ENCODE data around the gene MYL7. TPM values are rescaled to one million over a fixed set of nuclear protein-coding genes. Genes with fewer than 3 reads are reported as not detected.

Gene MYL7
- total RNA-seq, 1 donor from 2014 or later = 1.6 TPM

GRCh38 chr7:44187636-44188416 is 46.7 kb upstream of the MYL7 start:
- Histone ChIP-seq H3K4me1 (no peaks in the 10 kb centered on the region), H3K4me3 (no peak overlapping the region), H3K9me3 (peaks cover under 1% of the 10 kb centered on the region), H3K27me3 (ENCODE audit: low read depth) (no peaks in the 10 kb centered on the region), H3K27ac (no peak overlapping the region), H3K36me3 (no peaks in the 10 kb centered on the region)
- no peak for ATAC-seq
- intact Hi-C loops (cut with DNase I) = no loop called here
- DNase-seq = no peak
- TF ChIP-seq CTCF (IDR thresholded peaks at IDR 0.05) = no peak

GRCh38 chr7:44186736-44187135 is 45.6 kb upstream of the MYL7 start:
- no peak overlapping the region for H3K27ac ChIP-seq
- intact Hi-C loops (cut with DNase I) = no loop called here
- H3K36me3 ChIP-seq = no peaks in the 10 kb centered on the region
- H3K4me3 ChIP-seq = no peak overlapping the region
- no peaks in the 10 kb centered on the region for H3K4me1 ChIP-seq
- no peak for DNase-seq
- TF ChIP-seq CTCF (IDR thresholded peaks at IDR 0.05) = no peak
- H3K27me3 ChIP-seq (ENCODE audit: low read depth) = no peaks in the 10 kb centered on the region
- ATAC-seq = no peak
- H3K9me3 ChIP-seq = peaks cover 5% of the 10 kb centered on the region

DNA sequence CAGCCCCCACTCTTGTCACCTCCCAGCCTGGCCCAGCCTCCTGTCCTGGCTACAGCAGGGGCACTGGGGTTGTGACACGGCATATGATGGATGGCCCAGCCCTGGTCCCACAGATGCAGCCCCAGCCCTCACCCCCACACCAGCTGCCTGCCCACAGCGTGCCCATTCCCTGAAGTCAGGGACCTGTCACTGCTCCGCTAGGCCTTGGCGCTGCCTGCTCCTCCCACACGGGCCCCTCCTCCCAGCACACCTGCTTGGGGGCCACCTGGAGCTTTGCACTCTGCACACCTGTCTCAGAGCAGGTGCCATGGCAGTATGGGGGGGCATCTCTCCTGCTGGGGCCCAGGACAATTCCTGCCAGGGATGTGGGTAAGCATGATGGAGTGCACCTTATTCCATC is 44.6 kb upstream of the MYL7 start:
- no peaks in the 10 kb centered on the region for H3K27me3 ChIP-seq (ENCODE audit: low read depth)
- intact Hi-C loops (cut with DNase I) = no loop called here
- H3K9me3 ChIP-seq = peaks cover 5% of the 10 kb centered on the region
- H3K4me1 ChIP-seq = no peaks in the 10 kb centered on the region
- no peak overlapping the region for H3K4me3 ChIP-seq
- H3K27ac ChIP-seq = no peak overlapping the region
- TF ChIP-seq CTCF (IDR thresholded peaks at IDR 0.05) = no peak
- ATAC-seq (no peak), DNase-seq (no peak)
- no peaks in the 10 kb centered on the region for H3K36me3 ChIP-seq

DNA sequence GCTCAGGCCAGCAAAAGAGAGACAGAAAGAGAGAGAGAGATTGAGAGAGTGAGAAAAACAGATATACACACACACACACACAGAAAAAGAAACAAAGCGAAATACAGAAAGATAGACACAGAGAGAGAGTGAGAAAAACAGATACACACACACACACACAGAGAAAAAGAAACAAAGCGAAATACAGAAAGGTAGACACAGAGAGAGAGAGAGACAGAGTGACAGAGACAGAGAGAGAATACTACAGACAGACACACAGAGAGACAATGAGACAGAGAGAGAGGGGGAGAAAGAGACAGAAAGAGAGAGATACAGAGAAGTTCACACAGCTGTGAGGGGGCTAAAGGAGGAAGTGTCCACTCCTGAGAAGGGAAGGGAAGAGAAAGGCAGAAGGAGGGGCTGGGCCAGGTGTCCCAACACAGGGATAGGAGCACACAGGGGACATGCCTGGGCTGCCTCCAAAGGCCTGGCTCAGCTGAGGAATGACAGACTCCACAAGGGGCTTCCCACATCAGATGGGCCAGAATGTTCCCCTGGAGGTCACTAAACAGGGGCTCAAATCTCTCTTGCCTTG is 43.8 kb upstream of the MYL7 start:
- H3K27ac ChIP-seq = no peak overlapping the region
- intact Hi-C loops (cut with DNase I) = no loop called here
- ATAC-seq (no peak), DNase-seq (no peak)
- H3K27me3 ChIP-seq (ENCODE audit: low read depth) = no peaks in the 10 kb centered on the region
- H3K4me3 ChIP-seq = no peak overlapping the region
- H3K4me1 ChIP-seq = no peaks in the 10 kb centered on the region
- peaks cover 5% of the 10 kb centered on the region for H3K9me3 ChIP-seq
- no peaks in the 10 kb centered on the region for H3K36me3 ChIP-seq
- TF ChIP-seq CTCF (IDR thresholded peaks at IDR 0.05) = no peak

- intact Hi-C loops (cut with DNase I) = no loop called here
- Histone ChIP-seq H3K27me3 (ENCODE audit: low read depth) (no peaks in the 10 kb centered on the region), H3K4me3 (no peak overlapping the region), H3K9me3 (peaks cover 5% of the 10 kb centered on the region), H3K36me3 (no peaks in the 10 kb centered on the region), H3K27ac (no peak overlapping the region), H3K4me1 (no peaks in the 10 kb centered on the region)
- no peak for TF ChIP-seq CTCF (IDR thresholded peaks at IDR 0.05)
- no peak for ATAC-seq
- DNase-seq = no peak
Measured at GRCh38 chr7:44184206-44184872, 43.2 kb upstream of the MYL7 start.
